Hepatocyte (in vitro differentiated cells): ENCODE results near the gene SEMA4A. TPM values are rescaled to one million over a fixed set of nuclear protein-coding genes. Genes with fewer than 3 reads are reported as not detected.

ENCODE experiments used
- DNase-seq: peaks from one replicate; pipeline ENCODE4 v3.0.0-alpha.2; 2016; ENCODE audit warnings: low spot score
- H2AFZ ChIP-seq: fragments of 200-600 bp; sonication (generic); 2 replicates; pipeline ENCODE4 v1.6.0; 2016; ENCODE audit warnings: antibody characterized with exemption, mild to moderate bottlenecking
- H3K27ac ChIP-seq: fragments of 200-600 bp; sonication (generic); 2 replicates; pipeline ENCODE4 v1.5.1; 2016; ENCODE audit warnings: mild to moderate bottlenecking
- H3K27me3 ChIP-seq: fragments of 200-600 bp; sonication (generic); 2 replicates; pipeline ENCODE4 v1.6.1; 2016
- H3K36me3 ChIP-seq: fragments of 200-600 bp; sonication (generic); replicated peaks from 2 replicates; pipeline ENCODE4 v1.5.1; 2016; ENCODE audit warnings: low read depth; ENCODE audit not compliant: insufficient read depth
- H3K4me1 ChIP-seq: fragments of 200-600 bp; sonication (generic); 2 replicates; pipeline ENCODE4 v1.5.1; 2016; ENCODE audit warnings: mild to moderate bottlenecking, moderate library complexity; ENCODE audit not compliant: insufficient read depth
- H3K4me2 ChIP-seq: fragments of 200-600 bp; sonication (generic); 2 replicates; pipeline ENCODE4 v1.6.0; 2016
- H3K4me3 ChIP-seq: fragments of 200-600 bp; sonication (generic); 2 replicates; pipeline ENCODE4 v1.5.1; 2016; ENCODE audit warnings: mild to moderate bottlenecking
- H3K79me2 ChIP-seq: fragments of 200-600 bp; sonication (generic); 2 replicates; pipeline ENCODE4 v1.6.0; 2017; ENCODE audit warnings: mild to moderate bottlenecking
- H3K9me2 ChIP-seq: fragments of 200-600 bp; sonication (generic); replicated peaks from 2 replicates; pipeline ENCODE4 v1.6.0; 2017; ENCODE audit warnings: mild to moderate bottlenecking; ENCODE audit not compliant: insufficient read depth
- H3K9me3 ChIP-seq: fragments of 200-600 bp; sonication (generic); 2 replicates; pipeline ENCODE4 v1.5.1; 2016; ENCODE audit warnings: low read depth, mild to moderate bottlenecking
- H4K20me1 ChIP-seq: fragments of 200-600 bp; sonication (generic); 2 replicates; pipeline ENCODE4 v1.6.0; 2016; ENCODE audit warnings: mild to moderate bottlenecking; ENCODE audit not compliant: insufficient read depth, poor library complexity, severe bottlenecking
- EZH2 ChIP-seq: fragments of 200-600 bp; sonication (generic); IDR thresholded peaks from 2 replicates; pipeline ENCODE4 v1.6.1; 2016; ENCODE audit warnings: antibody characterized with exemption, mild to moderate bottlenecking, borderline replicate concordance
- EZH2phosphoT487 ChIP-seq: fragments of 200-600 bp; sonication (generic); IDR thresholded peaks from one replicate; pipeline ENCODE4 v1.6.1; 2018; ENCODE audit warnings: antibody characterized with exemption, mild to moderate bottlenecking, low read depth, moderate library complexity; ENCODE audit not compliant: unreplicated experiment, severe bottlenecking
- WGBS: methylation state at CpG from one replicate; pipeline ENCODE4 v1.1.6; 2016; ENCODE audit warnings: low lambda C conversion rate; ENCODE audit errors: missing lambda C conversion rate; 5-methylcytosine and 5-hydroxymethylcytosine counted together
- polyA plus RNA-seq: library from polyadenylated mRNA; unstranded; fragments of >200 nt; fragmentation: Nextera tagmentation; extraction: Ambion mirVana; gene quantifications from 2 replicates; pipeline ENCODE4 v1.2.1, GENCODE V29; 2016
- total RNA-seq: library from RNA; depleted of rRNA; stranded (reverse); fragments of >200 nt; gene quantifications from 2 replicates; pipeline ENCODE4 v1.2.3, GENCODE V29; 2014
- TF ChIP-seq, protein P1 (sequence below): fragments of 200-600 bp; sonication (generic); IDR thresholded peaks from 2 replicates; pipeline ENCODE4 v1.5.1; 2016; ENCODE audit warnings: antibody characterized with exemption, mild to moderate bottlenecking; ENCODE audit not compliant: poor library complexity

SEMA4A gene
- total and polyA plus RNA-seq, 2 experiments from 2014 or later: 1.3 to 2.1 TPM

DNA sequence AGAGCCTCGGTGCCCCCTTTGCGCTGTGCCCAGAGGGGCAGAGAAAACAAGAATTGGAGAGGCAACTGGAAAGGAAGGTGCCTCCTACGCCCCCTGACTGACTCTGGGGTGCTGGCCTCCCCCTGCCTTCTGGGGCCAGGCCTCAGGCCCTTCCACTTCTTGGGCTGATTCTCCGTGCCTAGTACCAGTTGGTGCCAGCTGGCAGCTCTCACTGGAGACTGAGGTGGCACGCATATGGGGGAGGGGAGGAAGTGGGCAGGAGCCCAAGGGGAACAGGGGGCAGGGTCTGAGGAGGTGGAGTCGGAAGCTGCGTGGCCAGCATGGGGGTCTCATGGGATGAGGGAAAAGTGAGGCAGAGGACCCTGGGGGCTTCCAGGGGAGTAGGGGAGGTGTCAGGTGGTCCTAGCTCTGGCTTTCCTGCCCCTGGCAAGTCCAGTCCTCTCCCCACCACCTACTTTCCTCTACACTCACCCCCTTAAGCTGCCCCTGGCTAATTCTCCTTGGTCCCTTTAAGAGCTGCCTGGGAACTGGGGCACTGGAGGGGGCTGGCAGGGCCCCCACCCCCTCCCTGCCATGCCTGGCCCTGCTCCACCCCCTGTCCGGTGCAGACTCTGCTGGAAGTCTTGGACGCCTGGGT, 6.5 kb upstream of the SEMA4A start:
- TF ChIP-seq EZH2phosphoT487 (no peak), EZH2 (no peak)
- TF ChIP-seq, protein P1, sequence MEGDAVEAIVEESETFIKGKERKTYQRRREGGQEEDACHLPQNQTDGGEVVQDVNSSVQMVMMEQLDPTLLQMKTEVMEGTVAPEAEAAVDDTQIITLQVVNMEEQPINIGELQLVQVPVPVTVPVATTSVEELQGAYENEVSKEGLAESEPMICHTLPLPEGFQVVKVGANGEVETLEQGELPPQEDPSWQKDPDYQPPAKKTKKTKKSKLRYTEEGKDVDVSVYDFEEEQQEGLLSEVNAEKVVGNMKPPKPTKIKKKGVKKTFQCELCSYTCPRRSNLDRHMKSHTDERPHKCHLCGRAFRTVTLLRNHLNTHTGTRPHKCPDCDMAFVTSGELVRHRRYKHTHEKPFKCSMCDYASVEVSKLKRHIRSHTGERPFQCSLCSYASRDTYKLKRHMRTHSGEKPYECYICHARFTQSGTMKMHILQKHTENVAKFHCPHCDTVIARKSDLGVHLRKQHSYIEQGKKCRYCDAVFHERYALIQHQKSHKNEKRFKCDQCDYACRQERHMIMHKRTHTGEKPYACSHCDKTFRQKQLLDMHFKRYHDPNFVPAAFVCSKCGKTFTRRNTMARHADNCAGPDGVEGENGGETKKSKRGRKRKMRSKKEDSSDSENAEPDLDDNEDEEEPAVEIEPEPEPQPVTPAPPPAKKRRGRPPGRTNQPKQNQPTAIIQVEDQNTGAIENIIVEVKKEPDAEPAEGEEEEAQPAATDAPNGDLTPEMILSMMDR: no peak
- no peak for DNase-seq
- no peaks in the 10 kb centered on the region for H3K79me2 ChIP-seq
- no peaks in the 10 kb centered on the region for H3K27me3 ChIP-seq
- H3K4me1 ChIP-seq: peaks cover 13% of the 10 kb centered on the region
- H3K9me3 ChIP-seq: no peaks in the 10 kb centered on the region
- no peaks in the 10 kb centered on the region for H3K9me2 ChIP-seq
- peak overlapping the region; percentile 38 for H2AFZ ChIP-seq
- no peaks in the 10 kb centered on the region for H3K36me3 ChIP-seq
- 61% methylated on average over 9 of the region's 9 CpGs for WGBS
- H3K27ac ChIP-seq: peak overlapping the region; percentile 36
- no peak overlapping the region for H3K4me3 ChIP-seq
- no peaks in the 10 kb centered on the region for H4K20me1 ChIP-seq
- H3K4me2 ChIP-seq: peak overlapping the region; percentile 70

- 89% methylated on average over 6 of the region's 6 CpGs for WGBS
These were observed 5.2 kb upstream of the SEMA4A start for GRCh38 chr1:156148216-156148615.

GRCh38 chr1:156149374-156150332, 3.7 kb upstream of the SEMA4A start:
- Histone ChIP-seq H3K27ac (no peak overlapping the region), H3K4me1 (peaks cover 13% of the 10 kb centered on the region)

More at GRCh38 chr1:156148216-156148615, 5.2 kb upstream of the SEMA4A start:
- no peaks in the 10 kb centered on the region for H4K20me1 ChIP-seq
- H3K4me3 ChIP-seq: no peak overlapping the region
- no peak overlapping the region for H3K27ac ChIP-seq
- H3K4me2 ChIP-seq: no peak overlapping the region
- TF ChIP-seq EZH2 (no peak), EZH2phosphoT487 (no peak)
- TF ChIP-seq, protein P1: no peak
- no peak for DNase-seq
- peaks cover 13% of the 10 kb centered on the region for H3K4me1 ChIP-seq
- no peaks in the 10 kb centered on the region for H3K79me2 ChIP-seq
- H3K27me3 ChIP-seq: no peaks in the 10 kb centered on the region
- H3K36me3 ChIP-seq: no peaks in the 10 kb centered on the region
- no peak overlapping the region for H2AFZ ChIP-seq
- no peaks in the 10 kb centered on the region for H3K9me2 ChIP-seq
- H3K9me3 ChIP-seq: no peaks in the 10 kb centered on the region

More at GRCh38 chr1:156149374-156150332, 3.7 kb upstream of the SEMA4A start:
- Histone ChIP-seq H4K20me1 (no peaks in the 10 kb centered on the region), H2AFZ (no peak overlapping the region), H3K79me2 (no peaks in the 10 kb centered on the region), H3K27me3 (no peaks in the 10 kb centered on the region), H3K36me3 (no peaks in the 10 kb centered on the region), H3K4me2 (no peak overlapping the region), H3K9me3 (no peaks in the 10 kb centered on the region), H3K4me3 (no peak overlapping the region), H3K9me2 (no peaks in the 10 kb centered on the region)
- WGBS: 39% methylated on average over 17 of the region's 20 CpGs
- TF ChIP-seq EZH2 (no peak), EZH2phosphoT487 (no peak)
- TF ChIP-seq, protein P1: no peak
- DNase-seq: no peak
